Measurements from ENCODE around the gene XRCC2.

XRCC2 gene

GRCh38 chr7:152608656-152609055 is 67.3 kb downstream of the XRCC2 start:
- H3K27me3 ChIP-seq = no peaks in the 10 kb centered on the region
- TF ChIP-seq CTCF (IDR thresholded peaks at IDR 0.05; ENCODE audit: low read depth, low read length) = no peak
- peaks cover 4% of the 10 kb centered on the region; the same call in 1 of the 2 replicates for H3K4me1 ChIP-seq
- no peaks in the 10 kb centered on the region for H3K9me3 ChIP-seq
- no peak for DNase-seq
- H3K36me3 ChIP-seq = no peaks in the 10 kb centered on the region
- no peak overlapping the region for H3K4me3 ChIP-seq (ENCODE audit: low read depth, low read length)

GRCh38 chr7:152608208-152608607 is 67.7 kb downstream of the XRCC2 start:
- Histone ChIP-seq H3K9me3 (no peaks in the 10 kb centered on the region), H3K4me3 (ENCODE audit: low read depth, low read length) (no peak overlapping the region), H3K4me1 (peaks cover 4% of the 10 kb centered on the region; the same call in 1 of the 2 replicates), H3K36me3 (no peaks in the 10 kb centered on the region), H3K27me3 (no peaks in the 10 kb centered on the region)
- DNase-seq = no peak
- TF ChIP-seq CTCF (IDR thresholded peaks at IDR 0.05; ENCODE audit: low read depth, low read length) = no peak

- H3K4me1 ChIP-seq = no peaks in the 10 kb centered on the region
- no peak for TF ChIP-seq CTCF (IDR thresholded peaks at IDR 0.05; ENCODE audit: low read depth, low read length)
- no peaks in the 10 kb centered on the region for H3K36me3 ChIP-seq
These were observed 68.9 kb downstream of the XRCC2 start for GRCh38 chr7:152607007-152607406.

GRCh38 chr7:152602962-152603361 is 73.0 kb downstream of the XRCC2 start:
- Histone ChIP-seq H3K4me1 (no peaks in the 10 kb centered on the region), H3K36me3 (no peaks in the 10 kb centered on the region), H3K4me3 (ENCODE audit: low read depth, low read length) (no peak overlapping the region), H3K27me3 (no peaks in the 10 kb centered on the region), H3K9me3 (no peaks in the 10 kb centered on the region)
- no peak for DNase-seq
- no peak for TF ChIP-seq CTCF (IDR thresholded peaks at IDR 0.05; ENCODE audit: low read depth, low read length)

More at GRCh38 chr7:152607007-152607406, 68.9 kb downstream of the XRCC2 start:
- no peaks in the 10 kb centered on the region for H3K9me3 ChIP-seq
- H3K27me3 ChIP-seq = no peaks in the 10 kb centered on the region
- no peak overlapping the region for H3K4me3 ChIP-seq (ENCODE audit: low read depth, low read length)
- no peak for DNase-seq

GRCh38 chr7:152601305-152601798 is 74.6 kb downstream of the XRCC2 start:
- Histone ChIP-seq H3K4me1 (no peaks in the 10 kb centered on the region; the same call in 1 of the 2 replicates), H3K36me3 (no peaks in the 10 kb centered on the region), H3K9me3 (no peaks in the 10 kb centered on the region), H3K27me3 (no peaks in the 10 kb centered on the region), H3K4me3 (ENCODE audit: low read depth, low read length) (no peak overlapping the region)
- no peak for DNase-seq
- no peak for TF ChIP-seq CTCF (IDR thresholded peaks at IDR 0.05; ENCODE audit: low read depth, low read length)

GRCh38 chr7:152600266-152600665 is 75.7 kb downstream of the XRCC2 start:
- H3K36me3 ChIP-seq = no peaks in the 10 kb centered on the region
- H3K9me3 ChIP-seq = no peaks in the 10 kb centered on the region
- TF ChIP-seq CTCF (IDR thresholded peaks at IDR 0.05; ENCODE audit: low read depth, low read length) = no peak
- H3K4me1 ChIP-seq = no peaks in the 10 kb centered on the region; the same call in 1 of the 2 replicates
- H3K4me3 ChIP-seq (ENCODE audit: low read depth, low read length) = no peak overlapping the region
- no peak for DNase-seq
- no peaks in the 10 kb centered on the region for H3K27me3 ChIP-seq

All from BE2C (cell line).